ENCODE results near the gene AGER. TPM values are rescaled to one million over a fixed set of nuclear protein-coding genes. Genes with fewer than 3 reads are reported as not detected.

Gene AGER
- total and polyA plus RNA-seq, 9 of the 15 experiments (the other 6 are each of a cell fraction or from before 2014, with no cell fraction given) = 1.2 to 11.5 (median 4.1) TPM

DNA sequence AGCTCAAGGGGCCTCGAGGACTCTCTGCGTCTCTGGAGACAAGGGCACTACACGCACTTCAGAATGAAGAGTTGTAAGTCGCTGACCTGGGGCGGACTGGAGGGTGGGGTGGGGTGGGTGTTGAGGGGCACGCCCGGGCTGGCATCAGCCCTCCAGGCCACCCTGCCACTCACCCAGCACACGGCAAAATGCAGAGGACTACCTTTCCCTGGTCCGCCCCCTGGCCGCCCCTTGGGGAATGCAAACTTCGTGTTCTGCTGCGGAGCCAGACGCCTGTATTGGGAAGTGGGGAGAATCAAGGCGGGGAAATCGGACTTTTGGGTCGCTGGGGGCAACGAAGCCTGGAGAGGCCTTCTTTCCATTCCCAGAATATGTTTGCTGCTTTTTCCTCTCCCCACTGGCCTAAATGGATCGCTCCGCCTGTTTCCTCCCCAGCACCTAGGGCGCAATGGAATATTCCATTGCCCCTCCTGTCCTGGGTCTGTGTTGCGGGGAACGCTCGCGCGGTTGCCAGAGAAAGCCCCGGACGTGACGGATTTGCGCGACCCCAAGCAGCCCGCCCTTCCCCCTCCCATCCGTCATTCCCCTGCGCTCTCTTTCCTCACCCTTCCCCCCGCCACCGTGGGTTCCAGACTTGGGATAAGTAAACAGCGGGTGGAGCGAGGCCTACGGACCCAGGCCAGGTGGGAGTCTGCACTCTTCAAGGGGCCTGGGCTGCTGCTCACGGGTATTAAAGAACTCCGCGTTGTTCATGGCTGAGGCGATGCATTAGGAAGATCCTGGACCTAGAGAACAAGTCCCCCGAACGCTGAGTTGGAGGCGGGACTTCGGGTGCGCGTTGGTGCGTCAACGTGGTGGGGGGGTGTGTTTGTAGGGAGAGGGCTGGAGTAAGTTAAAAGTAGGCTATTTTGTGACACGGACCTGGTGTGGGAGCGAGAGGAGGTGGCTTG, 30.2 kb downstream of the AGER start, which contains the start of gene PPT2 (continued):
- TF ChIP-seq GATAD2B (IDR thresholded peaks at IDR 0.05; ENCODE audit: borderline replicate concordance) = peak; percentile 48; the same call in 1 of the 2 replicates
- TF ChIP-seq, protein P1, sequence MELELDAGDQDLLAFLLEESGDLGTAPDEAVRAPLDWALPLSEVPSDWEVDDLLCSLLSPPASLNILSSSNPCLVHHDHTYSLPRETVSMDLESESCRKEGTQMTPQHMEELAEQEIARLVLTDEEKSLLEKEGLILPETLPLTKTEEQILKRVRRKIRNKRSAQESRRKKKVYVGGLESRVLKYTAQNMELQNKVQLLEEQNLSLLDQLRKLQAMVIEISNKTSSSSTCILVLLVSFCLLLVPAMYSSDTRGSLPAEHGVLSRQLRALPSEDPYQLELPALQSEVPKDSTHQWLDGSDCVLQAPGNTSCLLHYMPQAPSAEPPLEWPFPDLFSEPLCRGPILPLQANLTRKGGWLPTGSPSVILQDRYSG (tag; conservative IDR thresholded peaks at IDR 0.05; ENCODE audit: low read depth) = no peak
- no peak for TF ChIP-seq ZNF165 (CRISPR knock-in tag; IDR thresholded peaks at IDR 0.05; ENCODE audit: borderline replicate concordance)
- TF ChIP-seq, protein P2, sequence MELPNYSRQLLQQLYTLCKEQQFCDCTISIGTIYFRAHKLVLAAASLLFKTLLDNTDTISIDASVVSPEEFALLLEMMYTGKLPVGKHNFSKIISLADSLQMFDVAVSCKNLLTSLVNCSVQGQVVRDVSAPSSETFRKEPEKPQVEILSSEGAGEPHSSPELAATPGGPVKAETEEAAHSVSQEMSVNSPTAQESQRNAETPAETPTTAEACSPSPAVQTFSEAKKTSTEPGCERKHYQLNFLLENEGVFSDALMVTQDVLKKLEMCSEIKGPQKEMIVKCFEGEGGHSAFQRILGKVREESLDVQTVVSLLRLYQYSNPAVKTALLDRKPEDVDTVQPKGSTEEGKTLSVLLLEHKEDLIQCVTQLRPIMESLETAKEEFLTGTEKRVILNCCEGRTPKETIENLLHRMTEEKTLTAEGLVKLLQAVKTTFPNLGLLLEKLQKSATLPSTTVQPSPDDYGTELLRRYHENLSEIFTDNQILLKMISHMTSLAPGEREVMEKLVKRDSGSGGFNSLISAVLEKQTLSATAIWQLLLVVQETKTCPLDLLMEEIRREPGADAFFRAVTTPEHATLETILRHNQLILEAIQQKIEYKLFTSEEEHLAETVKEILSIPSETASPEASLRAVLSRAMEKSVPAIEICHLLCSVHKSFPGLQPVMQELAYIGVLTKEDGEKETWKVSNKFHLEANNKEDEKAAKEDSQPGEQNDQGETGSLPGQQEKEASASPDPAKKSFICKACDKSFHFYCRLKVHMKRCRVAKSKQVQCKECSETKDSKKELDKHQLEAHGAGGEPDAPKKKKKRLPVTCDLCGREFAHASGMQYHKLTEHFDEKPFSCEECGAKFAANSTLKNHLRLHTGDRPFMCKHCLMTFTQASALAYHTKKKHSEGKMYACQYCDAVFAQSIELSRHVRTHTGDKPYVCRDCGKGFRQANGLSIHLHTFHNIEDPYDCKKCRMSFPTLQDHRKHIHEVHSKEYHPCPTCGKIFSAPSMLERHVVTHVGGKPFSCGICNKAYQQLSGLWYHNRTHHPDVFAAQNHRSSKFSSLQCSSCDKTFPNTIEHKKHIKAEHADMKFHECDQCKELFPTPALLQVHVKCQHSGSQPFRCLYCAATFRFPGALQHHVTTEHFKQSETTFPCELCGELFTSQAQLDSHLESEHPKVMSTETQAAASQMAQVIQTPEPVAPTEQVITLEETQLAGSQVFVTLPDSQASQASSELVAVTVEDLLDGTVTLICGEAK (IDR thresholded peaks at IDR 0.05) = peak; percentile 86
- TF ChIP-seq, protein P2 (CRISPR knock-in tag; IDR thresholded peaks at IDR 0.05) = no peak
- TF ChIP-seq RBFOX2 (IDR thresholded peaks at IDR 0.05; ENCODE audit: low read depth, low read length) = peak; percentile 80
- TF ChIP-seq, protein P3, sequence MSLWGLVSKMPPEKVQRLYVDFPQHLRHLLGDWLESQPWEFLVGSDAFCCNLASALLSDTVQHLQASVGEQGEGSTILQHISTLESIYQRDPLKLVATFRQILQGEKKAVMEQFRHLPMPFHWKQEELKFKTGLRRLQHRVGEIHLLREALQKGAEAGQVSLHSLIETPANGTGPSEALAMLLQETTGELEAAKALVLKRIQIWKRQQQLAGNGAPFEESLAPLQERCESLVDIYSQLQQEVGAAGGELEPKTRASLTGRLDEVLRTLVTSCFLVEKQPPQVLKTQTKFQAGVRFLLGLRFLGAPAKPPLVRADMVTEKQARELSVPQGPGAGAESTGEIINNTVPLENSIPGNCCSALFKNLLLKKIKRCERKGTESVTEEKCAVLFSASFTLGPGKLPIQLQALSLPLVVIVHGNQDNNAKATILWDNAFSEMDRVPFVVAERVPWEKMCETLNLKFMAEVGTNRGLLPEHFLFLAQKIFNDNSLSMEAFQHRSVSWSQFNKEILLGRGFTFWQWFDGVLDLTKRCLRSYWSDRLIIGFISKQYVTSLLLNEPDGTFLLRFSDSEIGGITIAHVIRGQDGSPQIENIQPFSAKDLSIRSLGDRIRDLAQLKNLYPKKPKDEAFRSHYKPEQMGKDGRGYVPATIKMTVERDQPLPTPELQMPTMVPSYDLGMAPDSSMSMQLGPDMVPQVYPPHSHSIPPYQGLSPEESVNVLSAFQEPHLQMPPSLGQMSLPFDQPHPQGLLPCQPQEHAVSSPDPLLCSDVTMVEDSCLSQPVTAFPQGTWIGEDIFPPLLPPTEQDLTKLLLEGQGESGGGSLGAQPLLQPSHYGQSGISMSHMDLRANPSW (CRISPR knock-in tag; IDR thresholded peaks at IDR 0.05) = peak; percentile 90; the same call in 1 of the 2 replicates
- TF ChIP-seq SETDB1 (IDR thresholded peaks at IDR 0.05; ENCODE audit: low read length) = no peak
- no peak for TF ChIP-seq ZBTB8A (IDR thresholded peaks at IDR 0.05; ENCODE audit: partially characterized antibody)
